ENCODE measurements around the gene SIDT1.
"Not testable (repeated sequence)": the region's sequence is repeated elsewhere in the genome, so short reads cannot be mapped to it uniquely, and the experiment has no call there.

The SIDT1 gene

GRCh38 chr3:113600418-113601182 lies 68.2 kb downstream of the SIDT1 start:
- DNase-seq: no peak

DNA sequence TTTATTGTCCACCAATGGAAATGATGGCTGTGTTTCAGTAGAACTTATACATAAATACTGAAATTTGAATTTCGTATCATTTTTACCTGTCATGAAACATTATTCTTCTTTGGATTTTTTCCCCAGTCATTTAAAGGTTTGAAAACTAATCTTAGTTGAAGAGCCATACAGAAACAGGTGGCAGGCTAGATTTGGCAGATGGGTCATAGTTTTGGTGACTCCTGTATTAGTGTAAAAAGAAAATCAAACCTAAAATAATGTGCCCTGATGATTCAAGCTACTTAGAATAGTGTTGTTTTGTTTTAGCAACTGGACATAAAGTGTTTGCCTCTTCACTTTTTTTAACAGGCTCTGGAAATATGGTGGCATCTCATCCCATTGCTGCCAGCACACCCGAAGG lies 68.9 kb downstream of the SIDT1 start:
- no peak for DNase-seq

GRCh38 chr3:113602256-113602655 lies 69.9 kb downstream of the SIDT1 start:
- no peak for DNase-seq

GRCh38 chr3:113602836-113603235 lies 70.5 kb downstream of the SIDT1 start:
- no peak for DNase-seq

- DNase-seq: peak; percentile 39
Measured at GRCh38 chr3:113606539-113607218, 74.3 kb downstream of the SIDT1 start.

- DNase-seq: no peak
Measured at GRCh38 chr3:113607219-113607596, 74.9 kb downstream of the SIDT1 start.

GRCh38 chr3:113614402-113614801 lies 82.0 kb downstream of the SIDT1 start:
- no peak for DNase-seq

- DNase-seq: no peak
Measured at GRCh38 chr3:113615976-113616375, 83.6 kb downstream of the SIDT1 start.

DNA sequence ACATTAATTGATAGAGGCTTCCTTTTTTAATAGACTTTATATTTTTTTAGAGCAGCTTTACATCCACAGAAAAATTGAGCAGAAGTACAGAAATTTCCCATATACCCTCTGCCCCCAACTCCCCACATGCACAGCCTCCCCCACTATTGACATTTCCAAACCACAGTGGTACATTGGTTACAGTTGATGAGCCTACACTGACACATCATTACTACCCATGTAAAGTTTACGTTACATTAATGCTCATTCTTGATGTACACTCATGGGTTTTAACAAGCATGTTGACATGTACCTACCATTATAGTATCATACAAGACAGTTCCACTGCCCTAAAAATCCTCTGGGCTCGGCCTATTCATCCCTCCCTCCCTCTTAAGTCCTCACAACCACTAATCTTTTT lies 85.4 kb downstream of the SIDT1 start:
- DNase-seq: no peak

DNA sequence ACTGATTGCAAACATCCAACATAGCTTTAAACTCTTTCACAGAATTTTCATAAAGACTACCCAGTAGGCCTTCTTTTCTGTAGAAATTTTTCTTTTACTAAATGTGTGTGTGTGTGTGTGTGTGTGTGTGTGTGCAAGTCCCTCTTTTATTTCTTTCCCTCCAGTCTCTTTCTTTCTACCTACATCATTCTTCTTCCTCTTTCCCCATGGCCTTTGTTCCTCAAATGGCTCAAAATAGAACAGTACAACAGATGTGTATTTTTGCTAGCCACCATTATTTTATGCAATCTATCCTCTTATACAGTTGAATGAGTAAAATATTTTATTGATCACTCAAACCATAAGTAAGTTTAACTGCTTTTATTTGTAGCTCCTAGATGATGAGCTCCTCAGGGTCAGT lies 87.7 kb downstream of the SIDT1 start:
- DNase-seq: no peak

DNA sequence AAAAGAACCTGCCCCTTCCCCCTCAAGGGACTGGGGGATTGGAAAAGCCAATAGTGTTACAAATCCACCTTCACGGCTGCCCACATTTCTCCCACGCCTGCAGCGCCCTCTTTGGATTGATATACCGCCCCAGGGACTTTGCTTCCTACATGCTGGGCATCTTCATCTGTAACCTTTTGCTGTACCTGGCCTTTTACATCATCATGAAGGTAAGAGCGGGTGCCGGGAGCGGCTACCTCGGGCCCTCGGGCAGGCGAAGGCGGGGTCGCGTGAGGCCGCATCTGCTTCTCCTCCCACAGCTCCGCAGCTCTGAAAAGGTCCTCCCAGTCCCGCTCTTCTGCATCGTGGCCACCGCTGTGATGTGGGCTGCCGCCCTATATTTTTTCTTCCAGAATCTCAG lies 91.0 kb downstream of the SIDT1 start:
- no peak for DNase-seq

- no peak for DNase-seq
Measured at GRCh38 chr3:113623811-113624210, 91.5 kb downstream of the SIDT1 start.

DNA sequence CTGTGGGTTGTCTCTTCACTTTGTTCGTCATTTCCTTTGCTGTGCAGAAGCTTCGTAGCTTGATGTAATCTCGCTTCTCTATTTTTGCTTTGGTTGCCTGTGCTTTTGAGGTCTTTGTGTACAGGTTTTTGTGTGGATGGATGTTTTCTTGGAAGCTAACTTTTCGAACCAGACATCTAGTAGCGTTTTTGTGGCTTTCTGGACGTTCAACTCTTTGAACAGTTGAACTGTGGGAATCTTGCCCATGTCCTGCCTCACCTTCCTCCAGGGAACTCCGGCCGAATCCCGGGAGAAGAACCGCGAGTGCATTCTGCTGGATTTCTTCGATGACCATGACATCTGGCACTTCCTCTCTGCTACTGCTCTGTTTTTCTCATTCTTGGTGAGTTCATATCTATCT lies 93.5 kb downstream of the SIDT1 start:
- no peak for DNase-seq

DNA sequence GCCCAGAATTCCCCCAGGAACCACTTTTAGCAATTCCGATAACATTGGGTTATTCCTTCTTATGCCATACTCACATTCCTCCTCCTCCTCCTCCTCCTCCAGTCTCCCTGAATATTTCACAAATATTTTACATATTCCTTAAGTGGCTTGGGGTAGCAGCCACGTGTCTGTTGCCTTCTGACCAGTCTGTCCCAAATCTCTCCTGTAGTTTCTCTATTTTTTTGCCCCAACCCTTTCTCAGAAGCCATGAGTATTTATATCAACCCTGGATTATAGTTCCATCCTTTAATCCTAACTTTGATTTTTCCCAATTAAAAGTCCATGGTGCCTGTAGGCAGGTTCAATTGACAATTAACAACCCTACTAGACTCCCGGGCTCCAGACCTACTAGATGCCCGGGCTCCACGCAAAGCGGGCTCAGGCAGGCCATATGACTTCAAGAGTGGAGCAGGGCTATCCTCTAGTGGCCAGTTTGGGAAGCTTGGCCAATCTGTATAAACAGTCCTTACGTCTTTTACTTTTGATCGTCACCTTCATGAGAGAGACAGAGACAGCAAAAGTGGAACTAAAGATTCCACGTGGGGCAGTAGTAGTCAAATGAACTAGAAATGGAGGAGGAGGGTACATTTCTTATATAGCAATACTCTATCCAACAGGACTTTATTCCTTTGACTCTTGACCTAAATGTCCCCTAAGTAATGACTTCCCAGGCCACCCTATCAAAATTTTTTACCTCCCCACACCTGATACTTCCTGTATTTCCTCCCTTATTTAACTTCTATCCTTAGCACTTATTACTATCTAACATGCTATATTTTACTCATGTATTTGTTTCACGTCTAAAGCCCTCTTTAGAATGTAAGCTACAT lies 94.4 kb downstream of the SIDT1 start:
- no peak for DNase-seq

DNA sequence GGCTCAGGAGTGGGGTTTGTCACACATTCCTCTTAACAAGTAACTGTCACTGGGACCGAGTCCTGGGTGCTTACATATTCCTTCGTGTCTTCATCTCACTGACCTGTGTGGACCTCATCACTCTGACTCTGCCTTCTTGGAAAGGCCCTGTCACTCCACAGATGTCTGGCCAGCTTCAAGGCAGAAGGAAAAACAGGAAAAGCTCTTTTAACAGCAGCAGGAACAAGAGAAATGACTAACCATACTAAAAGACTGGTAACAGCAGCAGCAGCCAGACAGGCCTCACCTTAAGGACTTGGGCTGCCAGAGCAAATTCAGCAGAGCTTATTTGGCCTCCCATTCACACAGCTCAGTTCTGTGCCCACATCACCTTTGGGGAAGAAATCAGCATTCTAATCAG lies 96.0 kb downstream of the SIDT1 start:
- no peak for DNase-seq

GRCh38 chr3:113628788-113629187 lies 96.4 kb downstream of the SIDT1 start:
- DNase-seq: no peak

GRCh38 chr3:113629584-113630421 lies 97.4 kb downstream of the SIDT1 start:
- no peak for DNase-seq

DNA sequence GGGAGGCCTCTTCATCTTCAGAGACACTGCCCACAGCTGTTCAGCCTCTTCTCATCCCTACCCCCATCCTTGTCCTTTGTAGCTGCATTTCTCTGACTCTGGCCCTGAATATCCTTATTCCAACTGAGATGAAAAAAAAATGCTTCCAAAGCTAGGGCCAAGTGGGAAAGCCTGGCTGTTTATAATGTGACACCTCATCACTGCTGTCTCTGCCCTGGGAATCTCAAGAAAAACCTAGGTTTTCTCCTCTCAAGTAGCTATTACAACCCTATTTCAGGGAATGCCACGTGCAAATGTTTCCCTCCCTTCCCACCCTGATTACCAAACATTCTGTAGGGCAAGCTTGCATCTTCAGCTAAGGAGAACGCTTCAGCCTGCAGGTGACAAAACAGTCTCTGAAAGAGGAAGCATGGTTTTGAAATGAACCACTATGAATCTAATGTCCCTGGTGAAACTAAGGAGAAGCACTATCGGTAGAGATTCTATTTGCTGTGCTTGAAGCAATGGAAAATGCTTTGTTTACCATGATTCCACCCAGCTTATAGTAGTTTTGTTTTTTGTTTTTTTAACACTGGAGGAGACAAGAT lies 98.7 kb downstream of the SIDT1 start:
- DNase-seq: no peak

- DNase-seq: no peak
Measured at GRCh38 chr3:113631573-113631972, 99.2 kb downstream of the SIDT1 start.

- DNase-seq: no peak
Measured at GRCh38 chr3:113634782-113635474, 102.6 kb downstream of the SIDT1 start.

DNA sequence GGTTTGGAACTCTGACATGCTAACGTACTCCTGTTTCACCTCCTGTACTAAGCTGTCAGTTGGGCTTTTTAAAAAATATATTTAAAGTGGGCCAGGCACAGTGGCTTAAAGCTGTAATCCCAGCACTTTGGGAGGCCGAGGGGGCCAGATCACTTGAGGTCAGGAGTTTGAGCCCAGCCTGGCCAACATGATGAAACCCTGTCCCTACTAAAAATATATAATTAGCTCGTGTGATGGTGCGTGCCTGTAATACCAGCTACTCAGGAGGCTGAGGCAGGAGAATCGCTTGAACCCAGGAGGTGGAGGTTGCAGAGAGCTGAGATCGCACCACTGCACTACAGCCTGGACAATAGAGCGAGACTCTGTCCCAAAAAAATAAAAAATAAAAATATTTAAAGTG lies 103.7 kb downstream of the SIDT1 start:
- not testable (repeated sequence) for DNase-seq

GRCh38 chr3:113637756-113638155 lies 105.4 kb downstream of the SIDT1 start:
- DNase-seq: no peak

All from central memory CD4-positive, alpha-beta T cell (primary cell).